DMS 273 treated with DMSO at 0.1 percent for 48 hours (cell line): ENCODE data around the gene ERFL.

Experiments
- DNase-seq: peaks from one replicate; lab custom pipeline; 2025; lab: John Stamatoyannopoulos, UW

The ERFL gene

GRCh38 chr19:41913538-41914423 lies 14.5 kb downstream of the ERFL start:
- no peak for DNase-seq

- DNase-seq: no peak
These were observed 15.2 kb downstream of the ERFL start for GRCh38 chr19:41912899-41913537.

- no peak for DNase-seq
These were observed 16.1 kb downstream of the ERFL start for GRCh38 chr19:41911889-41912731.

GRCh38 chr19:41910992-41911888 lies 17.0 kb downstream of the ERFL start:
- no peak for DNase-seq

- no peak for DNase-seq
These were observed 17.8 kb downstream of the ERFL start for GRCh38 chr19:41910240-41910991.

GRCh38 chr19:41909706-41910105 lies 18.5 kb downstream of the ERFL start:
- no peak for DNase-seq

GRCh38 chr19:41908724-41909464 lies 19.4 kb downstream of the ERFL start:
- DNase-seq: no peak

GRCh38 chr19:41907994-41908615 lies 20.1 kb downstream of the ERFL start:
- no peak for DNase-seq

GRCh38 chr19:41906916-41907680 lies 21.2 kb downstream of the ERFL start:
- no peak for DNase-seq

- DNase-seq: no peak
These were observed 22.0 kb downstream of the ERFL start for GRCh38 chr19:41906271-41906670.

GRCh38 chr19:41905273-41906002 lies 22.8 kb downstream of the ERFL start:
- DNase-seq: no peak

GRCh38 chr19:41904118-41904870 lies 24.0 kb downstream of the ERFL start:
- DNase-seq: no peak

- DNase-seq: no peak
These were observed 24.9 kb downstream of the ERFL start for GRCh38 chr19:41903193-41903953.

- no peak for DNase-seq
These were observed 25.7 kb downstream of the ERFL start for GRCh38 chr19:41902594-41902993.

- DNase-seq: no peak
These were observed 26.4 kb downstream of the ERFL start for GRCh38 chr19:41901707-41902360.

GRCh38 chr19:41898235-41898634 lies 30.0 kb downstream of the ERFL start:
- no peak for DNase-seq
